PC-9 (cell line): ENCODE results near the gene PRR15. TPM values are rescaled to one million over a fixed set of nuclear protein-coding genes. Genes with fewer than 3 reads are reported as not detected.
A peak's percentile ranks its signal among the peaks of the same experiment; 100 is the strongest.

Experiments
- BruUV-seq: library from RNA; stranded (reverse); fragments of 400-500 nt; replicated peaks from 2 replicates; lab custom pipeline; 2021; lab: Mats Ljungman, UMichigan
- CTCF ChIA-PET: fragments of 300-600 bp; sonication (Branson Sonifier 250); formaldehyde crosslinking; loops from one replicate; lab custom pipeline; 2022; ENCODE audit warnings: antibody characterized with exemption; lab: Charles Lee
- POLR2A ChIA-PET: fragments of 300-600 bp; sonication (Branson Sonifier 250); formaldehyde crosslinking; loops from one replicate; lab custom pipeline; 2022; ENCODE audit warnings: antibody characterized with exemption; ENCODE audit not compliant: unreplicated experiment; lab: Charles Lee
- DNase-seq, 2 experiments: peaks; one replicate each; pipeline versions ENCODE4 v3.0.0 to v3.0.0-alpha.2; 2015 to 2022; ENCODE audit warnings: mixed read lengths in 1 of 2
- H2AFZ ChIP-seq: fragments of 200-600 bp; sonication (generic); 2 replicates; pipeline ENCODE4 v1.8.1; 2017; ENCODE audit warnings: antibody characterized with exemption
- H3F3A ChIP-seq: fragments of 200-600 bp; sonication (generic); 2 replicates; pipeline ENCODE4 v1.8.1; 2017; ENCODE audit warnings: antibody characterized with exemption, mild to moderate bottlenecking, low read depth; ENCODE audit not compliant: insufficient read depth
- H3K27ac ChIP-seq: fragments of 200-600 bp; sonication (generic); 2 replicates; pipeline ENCODE4 v1.6.1; 2016; ENCODE audit warnings: mixed run types
- H3K27me3 ChIP-seq: fragments of 200-600 bp; sonication (generic); 2 replicates; pipeline ENCODE4 v1.6.1; 2016; ENCODE audit warnings: low read depth, mixed run types; ENCODE audit not compliant: insufficient read depth
- H3K36me3 ChIP-seq: fragments of 200-600 bp; sonication (generic); 2 replicates; pipeline ENCODE4 v1.6.1; 2016; ENCODE audit warnings: low read depth, mixed run types
- H3K4me1 ChIP-seq: fragments of 200-600 bp; sonication (generic); replicated peaks from 2 replicates; pipeline ENCODE4 v1.6.1; 2016; ENCODE audit warnings: mixed run types; ENCODE audit not compliant: insufficient read depth
- H3K4me2 ChIP-seq: fragments of 200-600 bp; sonication (generic); 2 replicates; pipeline ENCODE4 v1.6.1; 2017; ENCODE audit warnings: mixed run types
- H3K4me3 ChIP-seq: fragments of 200-600 bp; sonication (generic); 2 replicates; pipeline ENCODE4 v1.6.1; 2016; ENCODE audit warnings: mixed run types
- H3K79me2 ChIP-seq: fragments of 200-600 bp; sonication (generic); 2 replicates; pipeline ENCODE4 v1.6.1; 2017; ENCODE audit warnings: low read depth, mixed run types
- H3K9me2 ChIP-seq: fragments of 200-600 bp; sonication (generic); 2 replicates; pipeline ENCODE4 v1.8.1; 2017; ENCODE audit warnings: mild to moderate bottlenecking; ENCODE audit not compliant: insufficient read depth
- H3K9me3 ChIP-seq: fragments of 200-600 bp; sonication (generic); 2 replicates; pipeline ENCODE4 v1.8.1; 2016; ENCODE audit warnings: low read depth; ENCODE audit not compliant: insufficient read depth
- H4K20me1 ChIP-seq: fragments of 200-600 bp; sonication (generic); 2 replicates; pipeline ENCODE4 v1.8.1; 2017; ENCODE audit not compliant: insufficient read depth
- CTCF ChIP-seq: fragments of 200-600 bp; sonication (generic); conservative IDR thresholded peaks from 2 replicates; pipeline ENCODE4 v1.6.1; 2017; ENCODE audit warnings: mixed run types, antibody characterized with exemption, mild to moderate bottlenecking, moderate library complexity
- EZH2 ChIP-seq: fragments of 200-600 bp; sonication (generic); IDR thresholded peaks from 2 replicates; pipeline ENCODE4 v1.8.0; 2017; ENCODE audit warnings: antibody characterized with exemption, low read depth
- intact Hi-C: fragments of 100-400 bp; cut with micrococcal nuclease; formaldehyde crosslinking; loops from one replicate; pipeline ENCODE4 v1.10.0; 2022; ENCODE audit not compliant: unreplicated experiment
- total RNA-seq: library from RNA; stranded (reverse); gene quantifications from 2 replicates; pipeline ENCODE4 v1.2.3, GENCODE V29; 2021

PRR15 gene
- total RNA-seq, 1 experiment from 2014 or later, result 64.9 TPM

- H4K20me1 ChIP-seq, result no peaks in the 10 kb centered on the region
These were observed 23.7 kb downstream of the PRR15 start for GRCh38 chr7:29587195-29587808.

GRCh38 chr7:29588212-29588611, 24.6 kb downstream of the PRR15 start:
- H3K4me1 ChIP-seq, result peaks cover 9% of the 10 kb centered on the region
- no peaks in the 10 kb centered on the region for H3K36me3 ChIP-seq
- H3K9me3 ChIP-seq, result peaks cover 11% of the 10 kb centered on the region; the same call in 1 of the 2 replicates
- no peak overlapping the region for H3K4me3 ChIP-seq
- H3K27ac ChIP-seq, result no peak overlapping the region
- CTCF ChIA-PET, result no interaction called here
- H2AFZ ChIP-seq, result no peak overlapping the region
- intact Hi-C loops, result no loop called here
- no peaks in the 10 kb centered on the region for H3K79me2 ChIP-seq
- H3F3A ChIP-seq, result peaks cover 4% of the 10 kb centered on the region; the same call in 1 of the 2 replicates
- no TSS peak for BruUV-seq
- no peaks in the 10 kb centered on the region for H3K9me2 ChIP-seq
- H3K27me3 ChIP-seq, result no peaks in the 10 kb centered on the region
- POLR2A ChIA-PET, result no interaction called here
- TF ChIP-seq EZH2 (no peak), CTCF (no peak)
- H4K20me1 ChIP-seq, result no peaks in the 10 kb centered on the region
- DNase-seq, result no peak
- H3K4me2 ChIP-seq, result no peak overlapping the region

More at GRCh38 chr7:29587195-29587808, 23.7 kb downstream of the PRR15 start:
- intact Hi-C loops, result no loop called here
- H3K27ac ChIP-seq, result no peak overlapping the region
- CTCF ChIA-PET, result no interaction called here
- H3K9me3 ChIP-seq, result peaks cover 5% of the 10 kb centered on the region; the same call in 1 of the 2 replicates
- DNase-seq, result no peak
- no TSS peak for BruUV-seq
- no peaks in the 10 kb centered on the region for H3K9me2 ChIP-seq
- H3K4me3 ChIP-seq, result no peak overlapping the region
- H2AFZ ChIP-seq, result no peak overlapping the region
- H3F3A ChIP-seq, result no peaks in the 10 kb centered on the region
- TF ChIP-seq EZH2, result no peak
- no peak for TF ChIP-seq CTCF
- H3K27me3 ChIP-seq, result no peaks in the 10 kb centered on the region
- POLR2A ChIA-PET, result interaction anchor here (0.6 kb wide), 1 partner anchor 1190 kb away, joined by 5 read pairs; no protein-coding TSS in a partner anchor
- no peaks in the 10 kb centered on the region for H3K4me1 ChIP-seq
- H3K4me2 ChIP-seq, result no peak overlapping the region
- H3K79me2 ChIP-seq, result no peaks in the 10 kb centered on the region
- no peaks in the 10 kb centered on the region for H3K36me3 ChIP-seq

- no peak overlapping the region for H3K27ac ChIP-seq
- H4K20me1 ChIP-seq, result no peaks in the 10 kb centered on the region
- H3K79me2 ChIP-seq, result no peaks in the 10 kb centered on the region
- no peak overlapping the region for H3K4me3 ChIP-seq
- intact Hi-C loops, result no loop called here
- H3K36me3 ChIP-seq, result no peaks in the 10 kb centered on the region
- TF ChIP-seq CTCF, result peak; percentile 91
- TF ChIP-seq EZH2, result no peak
- no peaks in the 10 kb centered on the region for H3K9me2 ChIP-seq
- peak in 1 of 2 experiments; percentile 43 for DNase-seq
- ChIA-PET POLR2A (no interaction called here), CTCF (interaction anchor here (0.5 to 0.6 kb wide), 2 partner anchors 37 to 43 kb away, joined by 3 read pairs; no protein-coding TSS in a partner anchor)
- H3K9me3 ChIP-seq, result peaks cover 11% of the 10 kb centered on the region; the same call in 1 of the 2 replicates
- BruUV-seq, result no TSS peak
- no peak overlapping the region for H3K4me2 ChIP-seq
- H3F3A ChIP-seq, result peaks cover 13% of the 10 kb centered on the region
- H2AFZ ChIP-seq, result no peak overlapping the region
- no peaks in the 10 kb centered on the region for H3K27me3 ChIP-seq
- peaks cover 18% of the 10 kb centered on the region for H3K4me1 ChIP-seq
These were observed 25.5 kb downstream of the PRR15 start for GRCh38 chr7:29588900-29589696.
